Smooth muscle cell (in vitro differentiated cells): ENCODE measurements around the gene TRMT112. TPM values are rescaled to one million over a fixed set of nuclear protein-coding genes. Genes with fewer than 3 reads are reported as not detected.
"Not testable (repeated sequence)": the region's sequence is repeated elsewhere in the genome, so short reads cannot be mapped to it uniquely, and the experiment has no call there.

Experiments used
- DNase-seq: peaks from one replicate; lab custom pipeline; 2025; ENCODE audit not compliant: unreplicated experiment; lab: John Stamatoyannopoulos, UW
- H2AFZ ChIP-seq: fragments of 200-600 bp; sonication (generic); 2 replicates; pipeline ENCODE4 v1.6.0; 2016; ENCODE audit warnings: antibody characterized with exemption, low read depth, mild to moderate bottlenecking
- H3F3A ChIP-seq: fragments of 200-600 bp; sonication (generic); 2 replicates; pipeline ENCODE4 v1.6.0; 2017; ENCODE audit warnings: antibody characterized with exemption, low read depth
- H3K27ac ChIP-seq: fragments of 200-600 bp; sonication (generic); 2 replicates; pipeline ENCODE4 v1.5.1; 2016; ENCODE audit warnings: low read depth, mild to moderate bottlenecking
- H3K27me3 ChIP-seq: fragments of 200-600 bp; sonication (generic); 2 replicates; pipeline ENCODE4 v1.6.1; 2016; ENCODE audit warnings: low read depth, mild to moderate bottlenecking
- H3K36me3 ChIP-seq: fragments of 200-600 bp; sonication (generic); 2 replicates; pipeline ENCODE4 v1.5.1; 2016; ENCODE audit warnings: low read depth
- H3K4me1 ChIP-seq: fragments of 200-600 bp; sonication (generic); 2 replicates; pipeline ENCODE4 v1.5.1; 2016; ENCODE audit warnings: low read depth
- H3K4me2 ChIP-seq: fragments of 200-600 bp; sonication (generic); 2 replicates; pipeline ENCODE4 v1.6.0; 2016; ENCODE audit warnings: mild to moderate bottlenecking
- H3K4me3 ChIP-seq: fragments of 200-600 bp; sonication (generic); 2 replicates; pipeline ENCODE4 v1.5.1; 2016; ENCODE audit warnings: mild to moderate bottlenecking
- H3K79me2 ChIP-seq: fragments of 200-600 bp; sonication (generic); 2 replicates; pipeline ENCODE4 v1.6.0; 2016; ENCODE audit warnings: low read depth, mild to moderate bottlenecking
- H3K9ac ChIP-seq: fragments of 200-600 bp; sonication (generic); 2 replicates; pipeline ENCODE4 v1.6.0; 2016; ENCODE audit warnings: low read depth
- H3K9me3 ChIP-seq: fragments of 200-600 bp; sonication (generic); replicated peaks from 2 replicates; pipeline ENCODE4 v1.5.1; 2016; ENCODE audit warnings: low read depth
- H4K20me1 ChIP-seq: fragments of 200-600 bp; sonication (generic); 2 replicates; pipeline ENCODE4 v1.6.0; 2016; ENCODE audit warnings: low read depth
- WGBS: methylation state at CpG from one replicate; pipeline ENCODE4 v1.1.7; 2016; ENCODE audit warnings: low lambda C conversion rate; 5-methylcytosine and 5-hydroxymethylcytosine counted together
- polyA plus RNA-seq: library from polyadenylated mRNA; unstranded; fragments of >200 nt; fragmentation: Nextera tagmentation; extraction: Ambion mirVana; gene quantifications from 2 replicates; pipeline ENCODE4 v1.2.1, GENCODE V29; 2016
- total RNA-seq: library from RNA; depleted of rRNA; stranded (reverse); fragments of >200 nt; gene quantifications from 2 replicates; pipeline ENCODE4 v1.2.3, GENCODE V29; 2014
- TF ChIP-seq, protein P1 (sequence below): fragments of 200-600 bp; sonication (generic); IDR thresholded peaks from 2 replicates; pipeline ENCODE4 v1.5.1; 2017; ENCODE audit warnings: borderline replicate concordance, mild to moderate bottlenecking, antibody characterized with exemption; ENCODE audit not compliant: insufficient read depth, poor library complexity, severe bottlenecking

The TRMT112 gene
- total and polyA plus RNA-seq, 2 experiments from 2014 or later, result 285 to 327 TPM

DNA sequence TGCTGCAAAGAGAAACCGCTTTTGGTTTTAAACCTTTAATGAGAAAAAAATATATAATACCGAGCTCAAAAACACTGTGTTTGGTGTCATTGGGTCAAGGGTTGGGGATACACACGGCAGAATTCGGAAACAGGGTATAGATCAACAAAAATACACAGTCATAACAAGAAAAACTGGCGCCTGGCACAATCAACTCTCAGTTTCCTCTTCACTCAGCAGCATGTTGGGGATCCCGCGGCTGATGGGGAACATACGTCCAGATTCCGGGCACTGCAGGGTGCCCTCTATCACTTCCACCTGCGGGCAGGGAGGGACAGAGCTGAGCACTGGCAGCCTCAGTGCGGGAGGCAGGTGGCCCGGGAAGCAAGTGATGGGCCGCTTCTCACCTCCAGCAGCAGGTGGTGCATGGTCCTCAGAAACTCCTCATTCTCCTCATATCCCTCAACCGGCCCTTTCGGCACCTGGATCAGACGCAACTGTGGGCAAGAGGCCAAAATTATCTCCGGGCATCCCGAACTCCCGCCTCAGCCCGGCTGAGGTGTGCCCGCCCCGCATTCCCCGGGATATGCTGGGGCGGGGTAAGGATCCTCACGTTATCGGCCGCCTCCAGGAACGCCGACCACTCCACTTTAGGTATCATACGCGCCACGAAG lies 561 bp downstream of the TRMT112 start:
- no peak for DNase-seq
- peak overlapping the region; percentile 96 for H3K27ac ChIP-seq
- WGBS, result 9% methylated on average over 32 of the region's 32 CpGs
- H3K4me2 ChIP-seq, result peak overlapping the region; percentile 90
- no peaks in the 10 kb centered on the region for H3K9me3 ChIP-seq
- peaks cover 6% of the 10 kb centered on the region for H3K79me2 ChIP-seq
- H3F3A ChIP-seq, result no peaks in the 10 kb centered on the region
- H2AFZ ChIP-seq, result peak overlapping the region; percentile 42
- no peaks in the 10 kb centered on the region for H3K27me3 ChIP-seq
- H3K36me3 ChIP-seq, result no peaks in the 10 kb centered on the region
- H4K20me1 ChIP-seq, result no peaks in the 10 kb centered on the region
- H3K9ac ChIP-seq, result peak overlapping the region; percentile 88
- peaks cover 8% of the 10 kb centered on the region for H3K4me1 ChIP-seq
- TF ChIP-seq, protein P1, sequence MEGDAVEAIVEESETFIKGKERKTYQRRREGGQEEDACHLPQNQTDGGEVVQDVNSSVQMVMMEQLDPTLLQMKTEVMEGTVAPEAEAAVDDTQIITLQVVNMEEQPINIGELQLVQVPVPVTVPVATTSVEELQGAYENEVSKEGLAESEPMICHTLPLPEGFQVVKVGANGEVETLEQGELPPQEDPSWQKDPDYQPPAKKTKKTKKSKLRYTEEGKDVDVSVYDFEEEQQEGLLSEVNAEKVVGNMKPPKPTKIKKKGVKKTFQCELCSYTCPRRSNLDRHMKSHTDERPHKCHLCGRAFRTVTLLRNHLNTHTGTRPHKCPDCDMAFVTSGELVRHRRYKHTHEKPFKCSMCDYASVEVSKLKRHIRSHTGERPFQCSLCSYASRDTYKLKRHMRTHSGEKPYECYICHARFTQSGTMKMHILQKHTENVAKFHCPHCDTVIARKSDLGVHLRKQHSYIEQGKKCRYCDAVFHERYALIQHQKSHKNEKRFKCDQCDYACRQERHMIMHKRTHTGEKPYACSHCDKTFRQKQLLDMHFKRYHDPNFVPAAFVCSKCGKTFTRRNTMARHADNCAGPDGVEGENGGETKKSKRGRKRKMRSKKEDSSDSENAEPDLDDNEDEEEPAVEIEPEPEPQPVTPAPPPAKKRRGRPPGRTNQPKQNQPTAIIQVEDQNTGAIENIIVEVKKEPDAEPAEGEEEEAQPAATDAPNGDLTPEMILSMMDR, result no peak
- H3K4me3 ChIP-seq, result peak overlapping the region; percentile 95

DNA sequence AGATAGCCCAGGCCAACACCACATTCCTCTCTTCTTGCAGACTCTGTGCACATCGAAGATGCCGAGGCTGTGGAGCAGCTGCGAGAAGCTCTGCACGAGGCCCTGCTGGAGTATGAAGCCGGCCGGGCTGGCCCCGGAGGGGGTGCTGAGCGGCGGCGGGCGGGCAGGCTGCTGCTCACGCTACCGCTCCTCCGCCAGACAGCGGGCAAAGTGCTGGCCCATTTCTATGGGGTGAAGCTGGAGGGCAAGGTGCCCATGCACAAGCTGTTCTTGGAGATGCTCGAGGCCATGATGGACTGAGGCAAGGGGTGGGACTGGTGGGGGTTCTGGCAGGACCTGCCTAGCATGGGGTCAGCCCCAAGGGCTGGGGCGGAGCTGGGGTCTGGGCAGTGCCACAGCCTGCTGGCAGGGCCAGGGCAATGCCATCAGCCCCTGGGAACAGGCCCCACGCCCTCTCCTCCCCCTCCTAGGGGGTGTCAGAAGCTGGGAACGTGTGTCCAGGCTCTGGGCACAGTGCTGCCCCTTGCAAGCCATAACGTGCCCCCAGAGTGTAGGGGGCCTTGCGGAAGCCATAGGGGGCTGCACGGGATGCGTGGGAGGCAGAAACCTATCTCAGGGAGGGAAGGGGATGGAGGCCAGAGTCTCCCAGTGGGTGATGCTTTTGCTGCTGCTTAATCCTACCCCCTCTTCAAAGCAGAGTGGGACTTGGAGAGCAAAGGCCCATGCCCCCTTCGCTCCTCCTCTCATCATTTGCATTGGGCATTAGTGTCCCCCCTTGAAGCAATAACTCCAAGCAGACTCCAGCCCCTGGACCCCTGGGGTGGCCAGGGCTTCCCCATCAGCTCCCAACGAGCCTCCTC lies 1.5 kb downstream of the TRMT112 start:
- H4K20me1 ChIP-seq, H3F3A ChIP-seq, H3K4me1 ChIP-seq, H3K9ac ChIP-seq, H2AFZ ChIP-seq, H3K27me3 ChIP-seq, DNase-seq, H3K9me3 ChIP-seq, H3K36me3 ChIP-seq, H3K79me2 ChIP-seq: not testable (repeated sequence)
- peak overlapping the region; percentile 96 for H3K27ac ChIP-seq
- 86% methylated on average over 21 of the region's 25 CpGs for WGBS
- H3K4me3 ChIP-seq, result peak overlapping the region; percentile 95
- peak overlapping the region; percentile 90 for H3K4me2 ChIP-seq

DNA sequence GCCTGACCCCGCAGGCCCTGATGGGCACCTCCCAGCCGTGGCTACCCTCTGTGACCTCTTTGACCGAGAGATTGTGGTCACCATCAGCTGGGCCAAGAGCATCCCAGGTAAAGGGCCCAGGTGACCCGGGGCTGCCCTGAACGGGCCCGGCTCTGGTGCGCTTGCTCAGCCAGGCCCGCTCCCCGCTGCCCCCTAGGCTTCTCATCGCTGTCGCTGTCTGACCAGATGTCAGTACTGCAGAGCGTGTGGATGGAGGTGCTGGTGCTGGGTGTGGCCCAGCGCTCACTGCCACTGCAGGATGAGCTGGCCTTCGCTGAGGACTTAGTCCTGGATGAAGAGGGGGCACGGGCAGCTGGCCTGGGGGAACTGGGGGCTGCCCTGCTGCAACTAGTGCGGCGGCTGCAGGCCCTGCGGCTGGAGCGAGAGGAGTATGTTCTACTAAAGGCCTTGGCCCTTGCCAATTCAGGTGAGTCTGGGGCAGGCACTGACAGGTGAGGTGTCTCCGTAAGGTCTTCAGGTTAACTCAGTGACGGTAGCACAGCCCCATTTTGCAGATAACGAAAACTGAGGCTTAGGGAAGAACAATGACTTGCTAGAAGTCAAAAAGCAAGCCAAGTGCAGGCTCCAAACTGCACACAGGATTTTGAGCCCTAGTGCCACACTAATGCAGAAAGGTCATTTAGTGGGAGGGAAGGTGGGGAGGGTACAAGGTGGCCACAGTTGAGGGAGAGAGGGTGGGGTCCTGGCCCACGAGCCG lies 2.4 kb downstream of the TRMT112 start:
- H3K27me3 ChIP-seq, result no peaks in the 10 kb centered on the region
- no peaks in the 10 kb centered on the region for H3K9me3 ChIP-seq
- TF ChIP-seq, protein P1, result no peak
- 95% methylated on average over 24 of the region's 24 CpGs for WGBS
- no peaks in the 10 kb centered on the region for H3K36me3 ChIP-seq
- H3K4me1 ChIP-seq, result peaks cover 8% of the 10 kb centered on the region
- H4K20me1 ChIP-seq, result no peaks in the 10 kb centered on the region
- no peak overlapping the region for H3K4me2 ChIP-seq
- H3F3A ChIP-seq, result no peaks in the 10 kb centered on the region
- no peak overlapping the region for H2AFZ ChIP-seq
- no peak overlapping the region for H3K4me3 ChIP-seq
- H3K27ac ChIP-seq, result no peak overlapping the region
- H3K79me2 ChIP-seq, result peaks cover 9% of the 10 kb centered on the region
- H3K9ac ChIP-seq, result no peak overlapping the region
- DNase-seq, result no peak
